ENCODE results near the gene PEX11G.
"Not testable (repeated sequence)": the region's sequence is repeated elsewhere in the genome, so short reads cannot be mapped to it uniquely, and the experiment has no call there.

The PEX11G gene

GRCh38 chr19:7463575-7463974, 25.3 kb downstream of the PEX11G start:
- no peak for DNase-seq

DNA sequence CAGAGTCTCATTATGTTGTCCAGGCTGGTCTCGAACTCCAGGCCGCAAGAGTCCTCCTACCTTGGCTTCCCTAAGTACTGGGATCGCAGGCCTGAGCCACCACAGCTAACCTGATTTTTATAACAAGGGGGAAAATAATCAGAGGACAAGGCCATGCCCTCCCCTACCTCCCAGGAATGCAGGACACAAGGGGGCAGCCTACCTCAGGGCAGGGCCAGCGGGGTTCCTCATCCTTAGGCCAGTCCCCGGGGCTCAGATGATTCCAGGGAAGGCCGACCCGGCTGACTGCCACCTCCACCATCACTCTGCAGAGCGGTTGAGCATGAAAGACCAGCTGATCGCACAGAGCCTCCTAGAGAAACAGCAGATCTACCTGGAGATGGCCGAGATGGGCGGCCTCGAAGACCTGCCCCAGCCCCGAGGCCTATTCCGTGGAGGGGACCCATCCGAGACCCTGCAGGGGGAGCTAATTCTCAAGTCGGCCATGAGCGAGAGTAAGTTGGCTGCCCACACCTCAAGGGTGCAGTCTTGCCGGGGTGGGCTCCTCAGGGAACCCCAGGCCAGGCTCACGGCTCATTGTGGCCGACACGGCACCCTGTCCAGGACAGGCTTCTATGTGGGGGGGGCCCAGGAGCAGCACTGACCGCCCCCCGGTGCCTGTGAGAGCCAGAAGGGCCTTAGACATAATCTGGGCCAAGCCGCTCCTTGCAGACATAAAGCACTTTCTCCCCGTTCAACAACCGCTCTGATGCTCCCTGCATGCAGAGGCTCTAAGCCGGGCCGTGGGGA, 26.8 kb downstream of the PEX11G start:
- DNase-seq = no peak

- DNase-seq = no peak
Measured at GRCh38 chr19:7460562-7460966, 28.3 kb downstream of the PEX11G start.

- DNase-seq = no peak
Measured at GRCh38 chr19:7459773-7460172, 29.1 kb downstream of the PEX11G start.

GRCh38 chr19:7458675-7459074, 30.2 kb downstream of the PEX11G start:
- no peak for DNase-seq

- no peak for DNase-seq
Measured at GRCh38 chr19:7456964-7457541, 31.8 kb downstream of the PEX11G start.

- no peak for DNase-seq
Measured at GRCh38 chr19:7455600-7456296, 33.1 kb downstream of the PEX11G start.

DNA sequence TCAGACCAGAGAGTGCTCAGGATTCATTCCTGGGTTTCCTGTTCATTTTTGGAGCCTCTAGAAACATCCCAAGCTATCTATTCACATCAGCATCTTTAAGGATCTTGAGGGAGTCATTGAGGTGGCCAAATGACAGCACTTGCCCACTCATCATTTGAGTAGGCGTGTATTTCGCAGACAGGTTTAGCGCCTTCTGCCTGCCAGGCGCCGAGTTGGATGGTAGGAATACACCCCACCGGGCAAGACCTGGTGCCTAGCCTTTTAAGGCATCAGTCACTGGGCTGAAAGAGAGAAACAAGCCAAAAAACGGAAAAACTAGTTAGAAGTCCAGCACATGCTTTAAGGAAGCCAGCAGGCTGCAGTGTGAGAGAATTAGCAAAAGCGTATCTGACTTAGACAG, 33.8 kb downstream of the PEX11G start:
- no peak for DNase-seq

- DNase-seq = no peak
Measured at GRCh38 chr19:7450243-7451223, 38.3 kb downstream of the PEX11G start.

DNA sequence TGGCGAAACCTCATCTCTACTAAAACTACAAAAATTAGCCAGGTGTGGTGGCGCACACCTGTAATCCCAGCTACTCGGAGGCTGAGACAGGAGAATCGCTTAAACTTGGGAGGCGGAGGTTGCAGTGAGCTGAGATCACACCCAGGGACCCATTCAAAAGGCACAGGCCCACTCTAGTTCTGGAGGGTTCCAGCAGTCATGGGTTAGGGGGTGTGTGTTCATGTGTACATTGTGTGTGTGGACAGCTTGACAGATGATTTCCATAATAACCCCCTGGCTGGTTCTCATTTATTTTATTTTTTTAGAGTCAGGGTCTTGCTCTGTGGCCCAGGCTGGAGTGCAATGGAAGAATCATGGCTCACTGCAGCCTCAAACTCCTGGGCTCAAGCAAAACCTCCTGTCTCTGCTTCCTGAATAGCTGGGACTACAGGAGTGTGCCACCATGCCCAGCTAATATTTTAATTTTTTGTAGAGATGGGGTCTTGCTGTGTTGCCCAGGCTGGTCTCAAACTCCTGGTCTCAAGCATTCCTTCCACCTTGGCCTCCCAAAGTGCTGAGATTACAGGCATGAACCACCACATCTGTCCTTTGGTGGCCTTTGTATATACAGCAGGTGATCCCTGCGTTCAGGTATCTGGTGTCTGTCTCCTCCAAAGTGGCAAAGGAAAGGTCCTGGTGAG, 39.3 kb downstream of the PEX11G start:
- not testable (repeated sequence) for DNase-seq

GRCh38 chr19:7447648-7448047, 41.2 kb downstream of the PEX11G start:
- no peak for DNase-seq

DNA sequence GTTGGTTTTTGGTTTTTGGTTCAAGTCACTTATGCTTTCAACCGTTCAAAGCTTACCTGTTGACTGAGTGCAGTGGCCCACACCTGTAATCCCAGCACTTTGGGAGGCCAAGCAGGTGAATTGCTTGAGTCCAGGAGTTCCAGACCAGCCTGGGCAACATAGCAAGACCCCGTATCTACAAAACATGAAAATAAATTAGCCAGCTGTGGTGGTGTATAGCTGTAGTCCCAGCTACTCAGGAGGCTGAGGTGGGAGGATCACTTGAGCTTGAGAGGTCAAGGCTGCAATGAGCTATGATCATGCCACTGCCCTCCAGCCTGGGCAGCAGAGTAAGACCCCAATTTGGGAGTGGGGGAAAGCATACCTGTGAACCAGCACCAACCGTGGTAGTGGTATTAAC, 43.7 kb downstream of the PEX11G start:
- no peak for DNase-seq

GRCh38 chr19:7444042-7444441, 44.8 kb downstream of the PEX11G start:
- no peak for DNase-seq

DNA sequence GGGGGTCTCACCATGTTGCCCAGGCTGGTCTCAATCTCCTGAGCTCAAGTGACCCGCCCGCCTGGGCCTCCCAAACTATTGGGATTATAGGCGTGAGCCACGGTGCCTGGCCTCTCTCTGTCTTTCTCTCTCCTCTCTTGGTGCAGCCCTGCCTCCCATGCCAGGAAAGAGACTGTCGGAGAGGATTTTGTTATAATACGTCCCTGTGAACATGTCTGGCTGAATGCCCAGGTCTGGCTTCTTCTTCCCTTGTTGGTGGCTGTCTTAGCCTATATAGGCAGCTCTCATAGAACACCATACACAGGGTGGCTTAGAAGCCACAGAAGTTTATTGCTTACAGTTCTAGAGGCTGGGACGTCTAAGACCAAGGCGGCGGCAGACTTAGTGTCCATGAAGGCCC, 46.4 kb downstream of the PEX11G start:
- no peak for DNase-seq

- DNase-seq = no peak
Measured at GRCh38 chr19:7441468-7442146, 47.2 kb downstream of the PEX11G start.

DNA sequence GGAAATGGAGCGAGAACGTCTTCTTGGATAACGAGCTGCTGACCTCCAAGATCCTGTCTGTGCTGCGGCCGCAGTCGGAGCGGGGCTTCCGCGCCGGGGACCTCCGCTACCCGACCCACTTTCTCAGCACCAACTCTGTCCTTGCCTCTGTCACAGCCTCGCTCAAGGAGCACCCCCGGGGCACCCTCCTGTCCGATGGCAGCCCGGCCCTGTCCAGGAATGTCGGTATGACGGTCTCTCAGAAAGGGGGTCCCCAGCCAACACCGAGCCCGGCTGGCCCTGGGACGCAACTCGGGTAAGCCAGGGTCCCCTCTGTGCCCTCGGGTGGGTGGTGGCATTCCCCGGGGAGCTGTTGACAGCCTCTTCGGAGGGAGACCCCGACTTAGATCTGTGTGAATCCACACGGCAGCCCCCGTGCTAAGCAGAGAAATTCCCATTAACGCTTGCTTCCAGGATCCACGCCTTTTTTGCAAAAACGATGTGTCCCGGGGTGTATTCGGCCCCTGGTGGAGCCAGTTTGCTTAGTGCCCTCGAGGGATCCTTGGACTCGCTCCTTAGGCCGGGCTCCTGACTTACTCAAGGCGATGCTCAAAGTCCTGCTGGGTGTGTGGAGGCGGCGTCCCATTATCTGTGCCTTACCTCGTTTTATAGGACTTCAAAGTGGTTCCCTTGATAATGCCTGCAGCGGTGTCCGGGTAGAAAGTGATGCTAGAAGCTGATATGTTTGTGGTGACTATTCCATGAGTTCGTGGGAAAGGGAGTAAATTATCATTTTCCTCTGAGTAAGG, 48.5 kb downstream of the PEX11G start:
- DNase-seq = no peak

- no peak for DNase-seq
Measured at GRCh38 chr19:7435586-7435985, 53.2 kb downstream of the PEX11G start.

- DNase-seq = no peak
Measured at GRCh38 chr19:7434391-7434790, 54.4 kb downstream of the PEX11G start.

DNA sequence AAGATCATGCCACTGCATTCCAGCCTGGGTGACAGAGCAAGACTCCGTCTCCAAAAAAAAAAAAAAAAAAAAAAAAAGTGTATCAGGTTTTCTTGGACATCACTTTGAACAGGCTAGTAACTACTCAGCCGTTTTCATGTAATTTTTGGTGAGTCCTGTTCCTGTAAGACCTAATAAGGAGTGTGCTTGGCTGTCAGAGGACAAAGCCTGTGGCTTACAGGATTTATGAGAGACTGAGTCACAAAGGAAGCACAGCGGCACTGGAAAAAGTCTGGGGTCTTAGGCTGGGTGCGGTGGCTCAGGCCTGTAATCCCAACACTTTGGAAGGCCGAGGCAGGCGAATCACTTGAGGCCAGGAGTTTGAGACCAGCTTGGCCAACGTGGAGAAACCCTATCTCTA, 55.4 kb downstream of the PEX11G start:
- DNase-seq = not testable (repeated sequence)

DNA sequence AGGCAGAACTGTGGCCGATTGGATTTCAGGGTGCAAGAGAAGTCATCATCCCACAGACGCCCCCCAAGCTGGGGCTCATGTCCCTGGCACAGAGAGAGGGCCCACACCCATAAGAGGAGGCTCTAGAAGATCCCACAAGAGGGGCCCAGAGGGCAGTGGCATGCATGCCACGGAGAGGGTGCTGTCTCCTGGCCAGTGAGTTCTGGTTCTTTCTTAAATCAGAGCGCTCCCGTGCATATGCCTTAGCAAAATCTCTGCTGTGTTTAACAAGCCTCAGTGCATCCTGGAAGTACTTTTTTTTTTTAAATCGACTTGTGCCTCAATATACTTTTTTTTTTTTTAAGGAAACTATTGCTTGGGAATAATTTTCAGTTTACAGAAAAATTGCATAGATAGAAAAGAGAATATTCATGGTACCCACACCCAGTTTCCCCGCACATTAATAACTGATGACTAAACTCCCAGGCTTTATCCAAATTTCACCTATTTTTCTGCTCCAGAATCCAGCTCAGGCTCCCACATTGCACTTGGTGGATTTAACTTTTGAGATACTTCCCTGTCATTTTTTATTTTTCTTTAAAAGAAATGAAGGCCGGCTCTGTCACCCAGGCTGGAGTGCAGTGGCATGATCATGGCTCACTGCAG, 59.1 kb downstream of the PEX11G start:
- no peak for DNase-seq

All from activated CD4-positive, CD25-positive, alpha-beta regulatory T cell (primary cell).